ENCODE measurements around the gene OR2T27. TPM values are rescaled to one million over a fixed set of nuclear protein-coding genes. Genes with fewer than 3 reads are reported as not detected.

Gene OR2T27
- total and polyA plus RNA-seq, 8 donors: not detected

DNA sequence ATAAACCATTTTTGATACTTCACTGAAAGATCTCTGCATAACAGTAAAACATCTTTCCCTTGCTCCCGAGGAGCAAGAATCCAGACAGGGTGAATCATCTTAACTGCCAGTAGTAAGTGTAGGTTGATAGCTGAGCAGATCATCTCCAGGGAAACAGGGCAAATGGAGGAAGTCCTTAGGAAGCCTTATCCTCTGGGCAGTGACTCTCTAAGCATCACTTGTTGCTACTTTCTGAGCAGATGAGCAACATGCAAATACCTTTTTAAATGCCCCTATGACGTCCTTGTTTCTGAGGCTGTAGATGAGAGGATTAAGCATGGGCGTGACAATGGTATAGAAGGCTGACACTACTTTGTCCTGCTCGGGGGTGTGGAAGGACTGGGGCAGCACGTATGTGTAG lies 29.4 kb downstream of the OR2T27 start:
- Histone ChIP-seq H3K9me3 (no peaks in the 10 kb centered on the region), H3K36me3 (no peaks in the 10 kb centered on the region), H3K27me3 (no peaks in the 10 kb centered on the region), H3K4me1 (no peaks in the 10 kb centered on the region), H3K27ac (no peak overlapping the region), H3K4me3 (no peak overlapping the region)
- intact Hi-C loops (cut with DNase I; ENCODE audit: low total_unique reads): no loop called here
- DNase-seq: no peak
- 72 to 86% (median 78%) methylated on average over 5 of the region's 5 CpGs for WGBS, 5 donors
- TF ChIP-seq POLR2AphosphoS5 (IDR thresholded peaks at IDR 0.05) (no peak), POLR2A (IDR thresholded peaks at IDR 0.05) (no peak), EP300 (IDR thresholded peaks at IDR 0.05) (no peak)
- TF ChIP-seq, protein P1, sequence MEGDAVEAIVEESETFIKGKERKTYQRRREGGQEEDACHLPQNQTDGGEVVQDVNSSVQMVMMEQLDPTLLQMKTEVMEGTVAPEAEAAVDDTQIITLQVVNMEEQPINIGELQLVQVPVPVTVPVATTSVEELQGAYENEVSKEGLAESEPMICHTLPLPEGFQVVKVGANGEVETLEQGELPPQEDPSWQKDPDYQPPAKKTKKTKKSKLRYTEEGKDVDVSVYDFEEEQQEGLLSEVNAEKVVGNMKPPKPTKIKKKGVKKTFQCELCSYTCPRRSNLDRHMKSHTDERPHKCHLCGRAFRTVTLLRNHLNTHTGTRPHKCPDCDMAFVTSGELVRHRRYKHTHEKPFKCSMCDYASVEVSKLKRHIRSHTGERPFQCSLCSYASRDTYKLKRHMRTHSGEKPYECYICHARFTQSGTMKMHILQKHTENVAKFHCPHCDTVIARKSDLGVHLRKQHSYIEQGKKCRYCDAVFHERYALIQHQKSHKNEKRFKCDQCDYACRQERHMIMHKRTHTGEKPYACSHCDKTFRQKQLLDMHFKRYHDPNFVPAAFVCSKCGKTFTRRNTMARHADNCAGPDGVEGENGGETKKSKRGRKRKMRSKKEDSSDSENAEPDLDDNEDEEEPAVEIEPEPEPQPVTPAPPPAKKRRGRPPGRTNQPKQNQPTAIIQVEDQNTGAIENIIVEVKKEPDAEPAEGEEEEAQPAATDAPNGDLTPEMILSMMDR (IDR thresholded peaks at IDR 0.05): no peak

DNA sequence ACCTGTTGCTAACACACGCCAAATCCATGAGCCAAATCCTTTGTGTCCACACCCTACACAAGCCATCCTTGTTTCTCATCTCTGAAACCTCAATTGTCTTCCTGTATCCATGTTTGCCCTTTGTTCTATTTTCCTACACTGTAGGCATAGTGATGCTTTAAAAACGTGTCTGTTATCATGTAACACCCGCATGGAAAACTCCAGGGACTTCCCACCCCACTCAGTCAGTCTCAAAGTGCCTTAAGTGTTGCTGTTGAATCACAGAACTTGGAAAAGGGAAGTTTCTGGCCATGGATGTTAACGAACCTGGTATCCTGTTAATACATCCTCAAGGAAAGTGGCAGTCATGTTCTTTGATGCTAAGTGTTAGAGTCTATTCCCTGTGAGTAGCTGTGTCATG lies 30.2 kb downstream of the OR2T27 start:
- intact Hi-C loops (cut with DNase I; ENCODE audit: low total_unique reads): no loop called here
- no peaks in the 10 kb centered on the region for H3K4me1 ChIP-seq
- no peaks in the 10 kb centered on the region for H3K27me3 ChIP-seq
- no peaks in the 10 kb centered on the region for H3K9me3 ChIP-seq
- no peak for DNase-seq
- no peak for TF ChIP-seq POLR2AphosphoS5 (IDR thresholded peaks at IDR 0.05)
- TF ChIP-seq POLR2A (IDR thresholded peaks at IDR 0.05): no peak
- no peak for TF ChIP-seq EP300 (IDR thresholded peaks at IDR 0.05)
- TF ChIP-seq, protein P1 (IDR thresholded peaks at IDR 0.05): no peak
- WGBS, 5 donors: 57 to 73% (median 68%) methylated on average over 4 of the region's 4 CpGs
- H3K27ac ChIP-seq: no peak overlapping the region
- H3K4me3 ChIP-seq: no peak overlapping the region
- no peaks in the 10 kb centered on the region for H3K36me3 ChIP-seq

DNA sequence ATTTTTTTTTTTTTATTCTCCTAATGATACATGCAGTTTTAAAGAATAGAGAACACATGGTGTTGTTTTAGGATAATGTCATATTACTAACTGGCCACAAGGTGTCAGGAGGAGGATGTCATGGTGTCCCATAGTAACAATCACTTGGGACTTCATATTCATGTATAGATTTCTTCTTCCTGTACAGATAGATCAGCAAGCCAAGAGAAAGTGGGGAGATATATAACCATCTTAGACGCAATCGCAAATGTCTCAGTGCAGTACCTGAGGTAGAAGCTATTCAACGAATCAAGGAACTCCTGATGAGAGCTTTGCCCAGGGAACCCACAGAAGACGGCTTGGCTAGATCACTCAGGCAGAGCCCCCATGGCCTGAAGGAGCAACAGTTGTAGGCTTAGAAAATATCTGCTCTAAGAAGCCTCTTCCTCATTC lies 32.7 kb downstream of the OR2T27 start:
- no peak overlapping the region for H3K27ac ChIP-seq
- H3K27me3 ChIP-seq: no peaks in the 10 kb centered on the region
- H3K4me3 ChIP-seq: no peak overlapping the region
- intact Hi-C loops (cut with DNase I; ENCODE audit: low total_unique reads): loop anchor here (5.0 kb wide), 1 partner anchor 185 kb away; no protein-coding TSS in a partner anchor
- peak in 1 of 2 donors; percentile 72 for DNase-seq
- H3K36me3 ChIP-seq: no peaks in the 10 kb centered on the region
- TF ChIP-seq POLR2AphosphoS5 (IDR thresholded peaks at IDR 0.05): no peak
- no peak for TF ChIP-seq POLR2A (IDR thresholded peaks at IDR 0.05)
- TF ChIP-seq, protein P1 (IDR thresholded peaks at IDR 0.05): peak in 5 of 7 experiments; percentile 24 to 60 (median 57)
- TF ChIP-seq EP300 (IDR thresholded peaks at IDR 0.05): no peak
- no peaks in the 10 kb centered on the region for H3K4me1 ChIP-seq
- WGBS, 5 donors: 51 to 60% (median 52%) methylated on average over 4 of the region's 4 CpGs
- no peaks in the 10 kb centered on the region for H3K9me3 ChIP-seq

DNA sequence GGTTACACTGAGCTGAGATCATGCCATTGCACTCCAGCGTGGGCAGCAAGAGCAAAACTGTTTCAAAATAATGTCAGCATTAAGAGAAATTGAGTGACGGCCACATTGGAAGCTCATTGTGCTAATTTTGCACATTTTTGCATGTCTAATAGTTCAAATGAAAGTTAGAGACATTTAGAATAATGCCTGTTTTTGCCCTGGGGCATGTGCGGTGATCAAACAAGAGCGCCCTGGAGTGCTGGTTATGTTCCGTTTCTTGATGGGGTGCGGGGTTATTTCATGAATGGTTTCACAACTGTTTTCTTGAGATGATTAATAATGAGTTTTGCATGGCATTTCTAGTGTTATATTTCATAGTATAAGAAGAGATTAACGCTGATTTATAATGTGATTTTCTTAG lies 33.6 kb downstream of the OR2T27 start:
- no peak for DNase-seq
- H3K27ac ChIP-seq: no peak overlapping the region
- H3K4me3 ChIP-seq: no peak overlapping the region
- TF ChIP-seq POLR2AphosphoS5 (IDR thresholded peaks at IDR 0.05) (no peak), EP300 (IDR thresholded peaks at IDR 0.05) (no peak), POLR2A (IDR thresholded peaks at IDR 0.05) (no peak)
- TF ChIP-seq, protein P1 (IDR thresholded peaks at IDR 0.05): no peak
- no peaks in the 10 kb centered on the region for H3K9me3 ChIP-seq
- WGBS, 5 donors: 65 to 76% (median 72%) methylated on average over 7 of the region's 7 CpGs
- no peaks in the 10 kb centered on the region for H3K27me3 ChIP-seq
- intact Hi-C loops (cut with DNase I; ENCODE audit: low total_unique reads): loop anchor here (5.0 kb wide), 1 partner anchor 186 kb away; no protein-coding TSS in a partner anchor
- no peaks in the 10 kb centered on the region for H3K36me3 ChIP-seq
- no peaks in the 10 kb centered on the region for H3K4me1 ChIP-seq

Data from stomach (tissue), 9 donors.